H1 (cell line): Measurements from ENCODE around the gene FAM241A. TPM values are rescaled to one million over a fixed set of nuclear protein-coding genes. Genes with fewer than 3 reads are reported as not detected.

ENCODE experiments used
- GABPA ChIP-seq: IDR thresholded peaks from 2 replicates; pipeline ENCODE4 v1.6.1; 2011; ENCODE audit warnings: mild to moderate bottlenecking, low read length, moderate library complexity, borderline replicate concordance; ENCODE audit not compliant: insufficient read depth
- HDAC6 ChIP-seq: IDR thresholded peaks from one replicate; pipeline ENCODE4 v1.7.1; 2012; ENCODE audit warnings: low read depth, mild to moderate bottlenecking, inconsistent platforms, low read length, moderate library complexity
- TAF7 ChIP-seq: optimal IDR thresholded peaks from 2 replicates; pipeline ENCODE3; 2011; ENCODE audit warnings: low read depth, mild to moderate bottlenecking, inconsistent platforms, low read length, moderate library complexity, borderline replicate concordance
- polyA plus RNA-seq, 7 experiments: library from polyadenylated mRNA; depleted of rRNA in 3 of 7; stranded (reverse) in 5 of 7; unstranded in 2 of 7; fragments of >200 nt in 5 of 7; fragments of 200-250 nt in 2 of 7; gene quantifications; 1 replicate in 5 of 7; 2 replicates in 1 of 7; 4 replicates in 1 of 7; pipeline versions ENCODE4 v1.2.1 to v1.2.3, GENCODE V29; 2011 to 2013; ENCODE audit warnings: missing spikeins in 2 of 7, mixed read lengths in 2 of 7
- total RNA-seq: library from RNA; stranded (reverse); fragmentation: NEBNext Ultra II Directional; extraction: Animal tissue kit (Norgen Biotek cat#: 25700); gene quantifications from 2 replicates; pipeline ENCODE4 v1.2.1, GENCODE V29; 2021

Gene FAM241A
- total and polyA plus RNA-seq, 2 of the 8 experiments (the other 6 are each of a cell fraction or from before 2014, with no cell fraction given): 0.20 to 0.73 TPM

DNA sequence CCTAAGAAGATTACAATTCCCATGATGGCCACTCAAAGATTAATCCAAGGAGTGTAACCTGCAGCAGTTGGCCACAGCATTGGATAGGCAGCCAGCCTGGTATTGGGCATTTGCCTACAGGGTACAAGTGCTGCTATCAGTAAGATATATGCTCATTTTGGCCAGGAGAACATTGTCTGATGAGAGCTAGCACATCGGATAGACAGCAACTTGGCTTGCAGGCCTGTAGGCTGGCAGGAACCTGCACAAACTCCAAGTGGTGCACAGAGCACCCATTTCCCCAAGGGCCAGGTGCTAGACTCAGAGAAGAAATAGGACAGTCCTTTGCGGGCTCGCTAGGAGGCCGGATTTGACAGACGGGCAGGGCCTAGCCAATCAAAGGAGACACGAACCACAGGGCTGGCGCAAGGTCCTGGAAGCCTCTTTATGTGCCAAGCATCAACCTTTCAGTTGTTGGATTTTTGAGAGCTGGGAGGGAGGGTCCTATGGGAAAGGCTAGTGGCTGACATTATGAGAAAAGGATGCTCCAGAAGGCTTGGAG is 74.6 kb downstream of the FAM241A start (continued):
- TF ChIP-seq HDAC6 (no peak), GABPA (no peak), TAF7 (no peak)
